Measurements from ENCODE around the gene WNK2.
"Not testable (repeated sequence)": the region's sequence is repeated elsewhere in the genome, so short reads cannot be mapped to it uniquely, and the experiment has no call there.

WNK2 gene

DNA sequence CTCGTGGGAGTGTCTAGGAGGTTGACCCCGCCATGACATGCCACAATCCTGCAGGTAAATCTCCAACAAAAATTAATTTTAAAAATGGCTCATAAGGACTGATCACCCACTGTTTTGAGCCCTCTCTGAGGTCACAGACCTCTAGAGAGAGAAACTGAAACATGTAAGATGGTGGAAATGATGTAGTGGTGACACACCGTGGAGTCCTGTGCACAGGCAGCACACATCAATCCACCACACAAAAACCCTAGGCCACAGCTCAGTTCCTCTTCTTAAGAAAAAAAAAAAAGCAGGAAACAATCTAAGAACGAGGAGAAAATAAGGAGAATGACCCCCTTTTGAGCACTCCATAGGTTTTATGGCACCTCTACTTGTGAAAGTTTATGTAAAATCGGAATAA is 173.7 kb downstream of the WNK2 start:
- H3K27ac ChIP-seq (ENCODE audit: low read length): no peak overlapping the region
- H3K9me3 ChIP-seq (ENCODE audit: insufficient read depth, low read depth, low read length): peaks cover 34% of the 10 kb centered on the region
- peaks cover 21% of the 10 kb centered on the region for H3K4me1 ChIP-seq (ENCODE audit: insufficient read depth, low read length)
- no peak overlapping the region for H3K9ac ChIP-seq (ENCODE audit: low read depth, low read length)
- H3K36me3 ChIP-seq (ENCODE audit: insufficient read depth, low read depth, low read length): peaks cover 70% of the 10 kb centered on the region
- H3K4me3 ChIP-seq (ENCODE audit: low read length): no peak overlapping the region
- H3K27me3 ChIP-seq (ENCODE audit: insufficient read depth, low read length): no peaks in the 10 kb centered on the region

- H3K9me3 ChIP-seq (ENCODE audit: insufficient read depth, low read depth, low read length): peaks cover 42% of the 10 kb centered on the region
- H3K27ac ChIP-seq (ENCODE audit: low read length); H3K27me3 ChIP-seq (ENCODE audit: insufficient read depth, low read length); H3K4me3 ChIP-seq (ENCODE audit: low read length); H3K4me1 ChIP-seq (ENCODE audit: insufficient read depth, low read length); H3K9ac ChIP-seq (ENCODE audit: low read depth, low read length): not testable (repeated sequence)
- H3K36me3 ChIP-seq (ENCODE audit: insufficient read depth, low read depth, low read length): peaks cover 61% of the 10 kb centered on the region
Measured at GRCh38 chr9:93359907-93360306, 176.0 kb downstream of the WNK2 start.

DNA sequence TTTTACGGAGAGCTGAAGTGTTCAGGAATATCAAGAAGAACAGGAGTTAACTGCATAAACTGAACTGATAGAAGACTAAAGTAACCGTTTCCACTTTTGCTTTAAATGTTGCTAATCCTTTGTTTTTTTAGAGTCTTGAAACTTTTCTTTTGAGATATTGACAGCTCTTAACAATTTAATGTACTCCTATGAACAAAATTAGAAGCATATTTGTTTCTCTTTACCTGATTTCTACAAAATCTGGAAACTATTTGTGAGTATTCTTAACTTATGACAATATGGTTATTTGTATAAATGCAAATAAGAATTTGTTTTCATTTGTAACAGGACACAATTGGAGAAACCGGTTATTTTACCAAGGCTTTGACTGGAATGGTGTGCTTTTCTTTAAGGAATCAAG is 178.1 kb downstream of the WNK2 start:
- Histone ChIP-seq H3K27me3 (ENCODE audit: insufficient read depth, low read length) (no peaks in the 10 kb centered on the region), H3K4me1 (ENCODE audit: insufficient read depth, low read length) (peaks cover 7% of the 10 kb centered on the region; the same call in 1 of the 2 replicates), H3K27ac (ENCODE audit: low read length) (no peak overlapping the region), H3K9me3 (ENCODE audit: insufficient read depth, low read depth, low read length) (peaks cover 42% of the 10 kb centered on the region), H3K4me3 (ENCODE audit: low read length) (no peak overlapping the region), H3K36me3 (ENCODE audit: insufficient read depth, low read depth, low read length) (peaks cover 45% of the 10 kb centered on the region), H3K9ac (ENCODE audit: low read depth, low read length) (no peak overlapping the region)

DNA sequence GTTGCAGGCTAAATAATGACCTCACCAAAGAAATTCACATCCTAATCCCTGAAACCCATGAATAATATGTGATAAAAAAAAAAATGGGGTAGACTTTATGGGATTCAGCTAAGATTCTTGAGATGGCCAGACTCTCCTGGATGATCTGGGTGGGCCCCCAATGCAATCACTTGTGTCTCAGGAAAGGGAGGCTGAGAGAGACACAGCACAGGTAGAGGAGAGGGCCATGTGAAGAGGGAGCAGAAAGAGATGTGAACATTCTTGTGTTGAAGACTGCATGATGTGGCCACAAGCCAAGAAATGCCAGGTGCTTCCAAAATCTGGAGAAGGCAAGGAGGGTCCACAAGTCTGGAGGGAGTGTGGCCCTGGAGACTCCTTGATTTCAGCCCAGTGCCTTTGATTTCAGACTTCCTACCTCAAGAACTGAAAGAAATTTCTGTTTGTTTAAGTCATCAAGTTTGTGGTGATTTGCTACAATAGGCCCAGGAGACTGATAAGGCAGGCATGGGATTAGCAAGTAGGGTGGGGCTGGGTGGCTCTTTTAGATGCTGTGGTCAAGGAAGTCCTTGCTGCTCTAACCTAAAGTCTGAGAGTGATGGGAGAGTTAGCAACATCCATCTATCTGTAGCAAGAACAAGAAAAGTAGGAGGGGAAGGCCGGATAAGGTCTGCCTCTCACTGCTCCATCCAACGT is 180.9 kb downstream of the WNK2 start:
- Histone ChIP-seq H3K27me3 (ENCODE audit: insufficient read depth, low read length) (0 out of 2 replicates have a peak, but pooled peaks cover 1% of the 10 kb centered on the region), H3K4me1 (ENCODE audit: insufficient read depth, low read length) (no peaks in the 10 kb centered on the region), H3K36me3 (ENCODE audit: insufficient read depth, low read depth, low read length) (peaks cover 29% of the 10 kb centered on the region), H3K27ac (ENCODE audit: low read length) (no peak overlapping the region), H3K9me3 (ENCODE audit: insufficient read depth, low read depth, low read length) (peaks cover 34% of the 10 kb centered on the region), H3K4me3 (ENCODE audit: low read length) (no peak overlapping the region), H3K9ac (ENCODE audit: low read depth, low read length) (no peak overlapping the region)

DNA sequence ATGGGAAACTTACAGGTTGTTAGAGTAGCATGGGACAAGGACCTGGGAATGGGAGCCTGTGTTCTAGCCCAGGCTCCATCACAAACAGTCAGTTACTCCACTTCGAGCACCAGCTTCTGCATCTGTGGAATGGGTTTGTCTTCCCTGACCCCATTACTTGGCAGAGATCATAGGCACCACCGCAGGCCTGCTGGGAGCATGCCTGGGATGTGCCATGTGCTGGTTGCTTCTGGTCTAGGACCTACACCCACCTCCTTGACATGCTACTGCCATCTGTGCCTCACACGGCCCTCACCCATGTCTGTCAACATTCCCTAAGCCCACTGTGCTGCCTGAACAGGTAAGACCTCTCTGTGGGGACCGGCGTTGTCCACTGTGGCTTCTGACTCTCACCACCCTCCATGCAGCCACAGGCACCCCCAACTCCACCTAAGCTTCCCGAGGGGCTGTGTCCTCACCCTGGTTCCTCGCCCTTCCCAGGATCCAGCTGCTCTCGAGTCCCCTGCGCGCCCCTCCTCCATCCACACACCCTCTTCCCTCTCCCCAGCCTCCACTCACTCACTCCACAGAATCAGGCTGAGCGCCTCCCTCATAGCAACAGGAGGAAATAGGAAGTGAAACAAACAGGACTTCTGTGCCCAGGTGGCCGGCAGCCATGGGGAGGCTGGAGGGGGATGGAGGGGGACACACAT is 181.6 kb downstream of the WNK2 start:
- H3K9me3 ChIP-seq (ENCODE audit: insufficient read depth, low read depth, low read length): peaks cover 27% of the 10 kb centered on the region
- no peaks in the 10 kb centered on the region for H3K4me1 ChIP-seq (ENCODE audit: insufficient read depth, low read length)
- H3K36me3 ChIP-seq (ENCODE audit: insufficient read depth, low read depth, low read length): peaks cover 23% of the 10 kb centered on the region
- peaks cover 8% of the 10 kb centered on the region; the same call in 1 of the 2 replicates for H3K27me3 ChIP-seq (ENCODE audit: insufficient read depth, low read length)
- H3K9ac ChIP-seq (ENCODE audit: low read depth, low read length): no peak overlapping the region
- H3K4me3 ChIP-seq (ENCODE audit: low read length): no peak overlapping the region
- H3K27ac ChIP-seq (ENCODE audit: low read length): no peak overlapping the region

DNA sequence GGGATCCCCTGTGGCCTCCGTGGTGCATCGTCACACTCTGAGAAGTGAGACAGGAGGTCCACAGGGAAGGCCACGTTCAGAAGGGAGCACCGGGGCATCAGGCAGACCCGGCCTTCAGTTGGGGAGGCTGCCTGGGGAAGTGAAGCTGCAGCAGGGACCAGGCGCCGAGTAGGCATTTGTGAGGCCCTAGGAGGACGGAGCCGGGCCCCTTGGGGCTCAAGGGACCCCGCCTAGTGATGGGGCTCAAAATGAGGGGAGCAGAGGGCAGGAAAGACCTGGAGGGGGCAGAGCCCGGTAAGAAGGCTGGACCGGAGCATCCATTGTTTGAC is 182.1 kb downstream of the WNK2 start:
- Histone ChIP-seq H3K9ac (ENCODE audit: low read depth, low read length) (no peak overlapping the region), H3K4me3 (ENCODE audit: low read length) (no peak overlapping the region)

DNA sequence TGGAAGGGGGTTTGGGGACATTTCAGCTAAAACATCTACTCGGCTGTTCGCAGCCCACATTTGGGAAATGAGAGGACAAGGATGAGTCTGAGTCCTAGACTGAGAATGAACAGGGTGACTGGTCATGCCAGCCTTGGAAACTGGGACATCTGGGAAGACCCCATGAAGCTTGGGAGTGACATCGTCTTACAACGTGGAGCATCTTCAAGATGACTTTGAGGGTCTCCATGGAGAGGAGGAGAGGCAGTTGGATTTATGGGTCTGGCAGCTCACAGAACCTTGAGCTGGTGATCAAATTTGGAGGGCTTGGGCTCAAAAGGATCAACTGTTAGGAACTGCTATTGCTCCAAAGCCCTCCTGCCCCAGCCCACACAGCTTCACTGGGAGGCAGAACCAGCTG is 182.5 kb downstream of the WNK2 start:
- not testable (repeated sequence) for H3K4me3 ChIP-seq (ENCODE audit: low read length); H3K4me1 ChIP-seq (ENCODE audit: insufficient read depth, low read length); H3K9ac ChIP-seq (ENCODE audit: low read depth, low read length); H3K27ac ChIP-seq (ENCODE audit: low read length)
- Histone ChIP-seq H3K9me3 (ENCODE audit: insufficient read depth, low read depth, low read length) (peaks cover 18% of the 10 kb centered on the region), H3K27me3 (ENCODE audit: insufficient read depth, low read length) (peaks cover 13% of the 10 kb centered on the region; the same call in 1 of the 2 replicates), H3K36me3 (ENCODE audit: insufficient read depth, low read depth, low read length) (peaks cover 21% of the 10 kb centered on the region)

More for the DNA sequence above, 182.1 kb downstream of the WNK2 start:
- no peak overlapping the region for H3K27ac ChIP-seq (ENCODE audit: low read length)
- peaks cover 22% of the 10 kb centered on the region for H3K36me3 ChIP-seq (ENCODE audit: insufficient read depth, low read depth, low read length)
- H3K4me1 ChIP-seq (ENCODE audit: insufficient read depth, low read length): no peaks in the 10 kb centered on the region
- peaks cover 13% of the 10 kb centered on the region; the same call in 1 of the 2 replicates for H3K27me3 ChIP-seq (ENCODE audit: insufficient read depth, low read length)
- H3K9me3 ChIP-seq (ENCODE audit: insufficient read depth, low read depth, low read length): peaks cover 22% of the 10 kb centered on the region

DNA sequence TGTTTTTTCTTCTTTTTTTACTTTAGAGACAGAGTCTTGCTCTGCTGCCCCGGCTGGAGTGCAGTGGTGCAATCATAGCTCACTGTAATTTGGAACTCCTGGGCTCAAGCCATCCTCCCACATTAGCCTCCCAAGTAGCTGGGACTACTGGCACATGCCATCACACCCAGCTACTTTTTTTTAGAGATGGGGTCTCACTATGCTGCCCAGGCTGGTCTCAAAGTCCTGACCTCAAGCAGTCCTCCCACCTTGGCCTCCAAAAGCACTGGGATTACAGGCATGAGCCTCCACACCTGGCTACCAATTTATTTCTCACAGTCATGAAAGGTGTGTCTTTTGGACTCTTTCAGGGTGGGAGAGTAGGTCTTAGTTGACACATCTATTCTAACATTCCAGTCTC is 184.5 kb downstream of the WNK2 start:
- H3K9ac ChIP-seq (ENCODE audit: low read depth, low read length): no peak overlapping the region
- no peak overlapping the region for H3K27ac ChIP-seq (ENCODE audit: low read length)
- peaks cover 7% of the 10 kb centered on the region for H3K36me3 ChIP-seq (ENCODE audit: insufficient read depth, low read depth, low read length)

DNA sequence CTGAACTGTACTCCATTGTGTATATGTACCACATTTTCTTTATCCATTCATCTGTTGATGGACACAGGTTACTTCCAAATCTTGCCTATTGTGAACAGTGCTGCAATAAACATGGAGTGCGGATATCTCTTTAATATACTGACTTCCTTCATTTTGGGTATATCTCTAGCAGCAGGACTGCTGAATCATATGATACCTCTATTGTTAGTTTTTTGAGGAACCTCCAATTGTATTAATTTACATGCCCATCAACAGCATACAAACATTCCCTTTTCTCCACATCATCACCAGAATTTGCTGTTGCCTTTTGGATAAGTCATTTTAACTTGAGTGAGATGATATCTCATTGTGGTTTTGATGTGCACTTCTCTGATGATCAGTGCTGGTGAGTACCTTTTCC is 185.7 kb downstream of the WNK2 start:
- Histone ChIP-seq H3K27ac (ENCODE audit: low read length) (no peak overlapping the region), H3K9me3 (ENCODE audit: insufficient read depth, low read depth, low read length) (no peaks in the 10 kb centered on the region), H3K36me3 (ENCODE audit: insufficient read depth, low read depth, low read length) (no peaks in the 10 kb centered on the region), H3K27me3 (ENCODE audit: insufficient read depth, low read length) (peaks cover 13% of the 10 kb centered on the region; the same call in 1 of the 2 replicates), H3K4me1 (ENCODE audit: insufficient read depth, low read length) (no peaks in the 10 kb centered on the region), H3K9ac (ENCODE audit: low read depth, low read length) (no peak overlapping the region), H3K4me3 (ENCODE audit: low read length) (no peak overlapping the region)

More for the DNA sequence above, 184.5 kb downstream of the WNK2 start:
- H3K27me3 ChIP-seq (ENCODE audit: insufficient read depth, low read length): peaks cover 13% of the 10 kb centered on the region; the same call in 1 of the 2 replicates
- H3K4me1 ChIP-seq (ENCODE audit: insufficient read depth, low read length): no peaks in the 10 kb centered on the region
- no peak overlapping the region for H3K4me3 ChIP-seq (ENCODE audit: low read length)
- H3K9me3 ChIP-seq (ENCODE audit: insufficient read depth, low read depth, low read length): 0 out of 2 replicates have a peak, but pooled peaks cover 5% of the 10 kb centered on the region
